NCI-H2081 (cell line): ENCODE data around the gene PRUNE1.

Experiments
- DNase-seq, 2 experiments: peaks; one replicate each; lab custom pipeline; 2025; lab: John Stamatoyannopoulos, UW

PRUNE1 gene

GRCh38 chr1:151006327-151007052 lies 1.8 kb upstream of the PRUNE1 start, which contains the start of gene MINDY1:
Gene MINDY1, minus strand, starts transcription at chr1:151006902. Its CDS starts 4,285 bp downstream, at chr1:151002617.
- peak; percentile 83 to 89 for DNase-seq

- DNase-seq = no peak
These were observed 401 bp upstream of the PRUNE1 start for GRCh38 chr1:151007853-151008243.

GRCh38 chr1:151009206-151009587 lies 948 bp downstream of the PRUNE1 start:
- no peak for DNase-seq

- no peak for DNase-seq
These were observed 1.6 kb downstream of the PRUNE1 start for GRCh38 chr1:151009674-151010345.

- DNase-seq = no peak
These were observed 2.1 kb downstream of the PRUNE1 start for GRCh38 chr1:151010346-151010726.

GRCh38 chr1:151011154-151011850 lies 3.1 kb downstream of the PRUNE1 start:
- DNase-seq = no peak

- DNase-seq = no peak
These were observed 4.6 kb downstream of the PRUNE1 start for GRCh38 chr1:151012684-151013471.

- DNase-seq = no peak
These were observed 5.3 kb downstream of the PRUNE1 start for GRCh38 chr1:151013518-151013917.

- peak; percentile 77 to 78 for DNase-seq
These were observed 16.4 kb downstream of the PRUNE1 start for GRCh38 chr1:151024540-151025146.

GRCh38 chr1:151026460-151026859 lies 18.2 kb downstream of the PRUNE1 start:
- no peak for DNase-seq

- no peak for DNase-seq
These were observed 23.9 kb downstream of the PRUNE1 start for GRCh38 chr1:151032164-151032563.

GRCh38 chr1:151035167-151035566 lies 26.9 kb downstream of the PRUNE1 start:
- DNase-seq = no peak

GRCh38 chr1:151036356-151036755 lies 28.1 kb downstream of the PRUNE1 start, which contains the start of gene BNIPL:
Gene BNIPL, plus strand, starts transcription at chr1:151036586. Its CDS starts 140 bp downstream, at chr1:151036726.
- no peak for DNase-seq

GRCh38 chr1:151037032-151037431 lies 28.8 kb downstream of the PRUNE1 start:
- no peak for DNase-seq

GRCh38 chr1:151039521-151039920 lies 31.3 kb downstream of the PRUNE1 start:
- no peak for DNase-seq

- no peak for DNase-seq
These were observed 34.9 kb downstream of the PRUNE1 start for GRCh38 chr1:151043163-151043562.

GRCh38 chr1:151047591-151047924 lies 39.3 kb downstream of the PRUNE1 start, which contains the start of gene C1orf56:
Gene C1orf56, plus strand, starts transcription at chr1:151047751. Its CDS starts 97 bp downstream, at chr1:151047848.
- peak; percentile 81 to 87 for DNase-seq

- peak; percentile 75 for DNase-seq
These were observed 39.8 kb downstream of the PRUNE1 start for GRCh38 chr1:151047925-151048644.

GRCh38 chr1:151048645-151049032 lies 40.4 kb downstream of the PRUNE1 start:
- no peak for DNase-seq

- no peak for DNase-seq
These were observed 41.2 kb downstream of the PRUNE1 start for GRCh38 chr1:151049458-151049857.
